ENCODE results near the gene MDN1. TPM values are rescaled to one million over a fixed set of nuclear protein-coding genes. Genes with fewer than 3 reads are reported as not detected.

The MDN1 gene
- total RNA-seq (10 to 100 TPM; 23.0 to 56.3 (median 38.5) TPM), polyA plus RNA-seq (10 to 100 TPM; 25.5 to 40.9 (median 26.5) TPM)
- long read RNA-seq, donor 1 = 0 reads
- long read RNA-seq, donor 2 = 0 reads

GRCh38 chr6:89819336-89820130 is at the start of gene MDN1:
Gene MDN1 (minus strand): TSS chr6:89819794. CDS start chr6:89819607, 187 bp downstream.
- WGBS, 5 donors = 0 to 1% (median 1%) methylated on average over 56 to 65 of the region's 65 CpGs

GRCh38 chr6:89866024-89866678 is 46.6 kb upstream of the MDN1 start:
- H3K4me1 ChIP-seq = peaks cover 0 to 6% (median 0%) of the 10 kb centered on the region in 6 donors
- TF ChIP-seq POLR2AphosphoS5 (IDR thresholded peaks at IDR 0.05) = no peak
- no peak for TF ChIP-seq POLR2A (IDR thresholded peaks at IDR 0.05)
- TF ChIP-seq CTCF (IDR thresholded peaks at IDR 0.05 in 8 of 11, conservative IDR thresholded peaks at IDR 0.05 in 3 of 11) = no peak
- intact Hi-C loops (cut with DNase I; ENCODE audit: low total_unique reads) = no loop called here
- WGBS, 5 donors = 93 to 98% (median 96%) methylated on average over 6 of the region's 6 CpGs
- no peaks in the 10 kb centered on the region for H3K27me3 ChIP-seq (replicated peaks in 1 of 7)
- peaks cover 7 to 100% (median 53%) of the 10 kb centered on the region in 6 donors for H3K36me3 ChIP-seq
- no peak overlapping the region for H3K4me3 ChIP-seq
- no peak overlapping the region for H3K27ac ChIP-seq
- no peak for DNase-seq
- no peaks in the 10 kb centered on the region for H3K9me3 ChIP-seq

More at GRCh38 chr6:89819336-89820130, at the start of gene MDN1:
- no peaks in the 10 kb centered on the region for H3K9me3 ChIP-seq
- H3K27me3 ChIP-seq (replicated peaks in 1 of 7) = no peaks in the 10 kb centered on the region
- H3K4me3 ChIP-seq = peak within 1 kb of the TSS; percentile 75 to 97 (median 90)
- no peaks in the 10 kb centered on the region for H3K36me3 ChIP-seq
- intact Hi-C loops (cut with DNase I; ENCODE audit: low total_unique reads) = no loop called here
- TF ChIP-seq POLR2A (IDR thresholded peaks at IDR 0.05) (peak in 1 of 3 donors; percentile 20), POLR2AphosphoS5 (IDR thresholded peaks at IDR 0.05) (peak; percentile 95 to 97 (median 97)), CTCF (IDR thresholded peaks at IDR 0.05 in 8 of 11, conservative IDR thresholded peaks at IDR 0.05 in 3 of 11) (peak in 3 of 11 experiments; percentile 12 to 25 (median 15))
- peaks cover 16 to 59% (median 33%) of the 10 kb centered on the region in 6 donors for H3K4me1 ChIP-seq
- H3K27ac ChIP-seq = peak within 1 kb of the TSS; percentile 81 to 93 (median 87)
- DNase-seq = peak; percentile 96

- Histone ChIP-seq H3K4me3 (no peak overlapping the region), H3K27ac (no peak overlapping the region), H3K36me3 (peaks cover 7 to 100% (median 72%) of the 10 kb centered on the region in 6 donors), H3K27me3 (replicated peaks in 1 of 7) (no peaks in the 10 kb centered on the region), H3K9me3 (no peaks in the 10 kb centered on the region), H3K4me1 (peaks cover 0 to 6% (median 0%) of the 10 kb centered on the region in 6 donors)
- intact Hi-C loops (cut with DNase I; ENCODE audit: low total_unique reads) = no loop called here
- WGBS, 5 donors = 64 to 78% (median 71%) methylated on average over 2 of the region's 2 CpGs
- TF ChIP-seq CTCF (IDR thresholded peaks at IDR 0.05 in 8 of 11, conservative IDR thresholded peaks at IDR 0.05 in 3 of 11) = no peak
- no peak for DNase-seq
Observed at GRCh38 chr6:89862698-89863097, 43.1 kb upstream of the MDN1 start.

- no peak for DNase-seq
- TF ChIP-seq POLR2AphosphoS5 (IDR thresholded peaks at IDR 0.05) (no peak), CTCF (IDR thresholded peaks at IDR 0.05 in 8 of 11, conservative IDR thresholded peaks at IDR 0.05 in 3 of 11) (no peak), POLR2A (IDR thresholded peaks at IDR 0.05) (no peak)
- H3K36me3 ChIP-seq = peaks cover 7 to 100% (median 76%) of the 10 kb centered on the region in 6 donors
- no peaks in the 10 kb centered on the region for H3K27me3 ChIP-seq (replicated peaks in 1 of 7)
- WGBS, 5 donors = 71 to 82% (median 73%) methylated on average over 5 of the region's 5 CpGs
- intact Hi-C loops (cut with DNase I; ENCODE audit: low total_unique reads) = no loop called here
- H3K9me3 ChIP-seq = no peaks in the 10 kb centered on the region
- H3K4me3 ChIP-seq = no peak overlapping the region
- no peak overlapping the region for H3K27ac ChIP-seq
- H3K4me1 ChIP-seq = peaks cover 0 to 6% (median 0%) of the 10 kb centered on the region in 6 donors
Observed at GRCh38 chr6:89862273-89862672, 42.7 kb upstream of the MDN1 start.
